ENCODE data around the gene FAM168A. TPM values are rescaled to one million over a fixed set of nuclear protein-coding genes. Genes with fewer than 3 reads are reported as not detected.

The FAM168A gene
- total and polyA plus RNA-seq, 2 donors (not counting 1 experiment from before 2014, with no cell fraction given), result 16.3 to 23.8 TPM

GRCh38 chr11:73414977-73415651 lies 182.8 kb downstream of the FAM168A start:
- Histone ChIP-seq H3K9me3 (ENCODE audit: control insufficient read depth, insufficient read depth, low read depth, low read length) (no peaks in the 10 kb centered on the region), H3K27me3 (ENCODE audit: control insufficient read depth, insufficient read depth, low read length) (no peaks in the 10 kb centered on the region), H3K4me2 (ENCODE audit: extremely low read depth, insufficient read depth, low read length) (no peak overlapping the region), H3K4me3 (replicated peaks in 1 of 4; ENCODE audit: control extremely low read depth in 1 of 4, insufficient read depth in 1 of 4, low read depth in 3 of 4, low read length in 4 of 4) (no peak overlapping the region), H4K20me1 (ENCODE audit: control insufficient read depth, extremely low read depth, insufficient read depth, low read length) (no peaks in the 10 kb centered on the region), H2AFZ (ENCODE audit: low read length) (no peak overlapping the region), H3K9ac (ENCODE audit: insufficient read depth, low read length) (no peak overlapping the region), H3K36me3 (ENCODE audit: control insufficient read depth, insufficient read depth, low read length) (no peaks in the 10 kb centered on the region), H3K4me1 (ENCODE audit: control insufficient read depth, extremely low read depth, insufficient read depth, low read length) (peaks cover 18% of the 10 kb centered on the region), H3K79me2 (ENCODE audit: control insufficient read depth, insufficient read depth, low read length) (no peaks in the 10 kb centered on the region), H3K27ac (ENCODE audit: insufficient read depth, low read length) (no peak overlapping the region)
- peak in 1 of 2 donors; percentile 77 for DNase-seq (ENCODE audit: low read depth in 2 of 2)
- no peak for TF ChIP-seq EZH2 (IDR thresholded peaks at IDR 0.05; ENCODE audit: low read length, missing control alignments)
- TF ChIP-seq CTCF (conservative IDR thresholded peaks at IDR 0.05 in 1 of 2, IDR thresholded peaks at IDR 0.05 in 1 of 2; ENCODE audit: low read depth in 1 of 2, low read length in 2 of 2), result no peak

- TF ChIP-seq CTCF (conservative IDR thresholded peaks at IDR 0.05 in 1 of 2, IDR thresholded peaks at IDR 0.05 in 1 of 2; ENCODE audit: low read depth in 1 of 2, low read length in 2 of 2) (no peak), EZH2 (IDR thresholded peaks at IDR 0.05; ENCODE audit: low read length, missing control alignments) (no peak)
- Histone ChIP-seq H2AFZ (ENCODE audit: low read length) (no peak overlapping the region), H3K4me3 (replicated peaks in 1 of 4; ENCODE audit: control extremely low read depth in 1 of 4, insufficient read depth in 1 of 4, low read depth in 3 of 4, low read length in 4 of 4) (no peak overlapping the region), H3K79me2 (ENCODE audit: control insufficient read depth, insufficient read depth, low read length) (no peaks in the 10 kb centered on the region), H3K9me3 (ENCODE audit: control insufficient read depth, insufficient read depth, low read depth, low read length) (no peaks in the 10 kb centered on the region), H3K36me3 (ENCODE audit: control insufficient read depth, insufficient read depth, low read length) (peaks cover 4% of the 10 kb centered on the region), H4K20me1 (ENCODE audit: control insufficient read depth, extremely low read depth, insufficient read depth, low read length) (no peaks in the 10 kb centered on the region), H3K27me3 (ENCODE audit: control insufficient read depth, insufficient read depth, low read length) (no peaks in the 10 kb centered on the region), H3K27ac (ENCODE audit: insufficient read depth, low read length) (no peak overlapping the region), H3K4me1 (ENCODE audit: control insufficient read depth, extremely low read depth, insufficient read depth, low read length) (peaks cover 18% of the 10 kb centered on the region), H3K4me2 (ENCODE audit: extremely low read depth, insufficient read depth, low read length) (no peak overlapping the region), H3K9ac (ENCODE audit: insufficient read depth, low read length) (no peak overlapping the region)
- no peak for DNase-seq (ENCODE audit: low read depth in 2 of 2)
Observed at GRCh38 chr11:73413256-73413655, 184.7 kb downstream of the FAM168A start.

GRCh38 chr11:73412308-73412707 lies 185.6 kb downstream of the FAM168A start:
- peak in 1 of 2 donors; percentile 45 for DNase-seq (ENCODE audit: low read depth in 2 of 2)
- Histone ChIP-seq H3K9ac (ENCODE audit: insufficient read depth, low read length) (no peak overlapping the region), H3K27ac (ENCODE audit: insufficient read depth, low read length) (no peak overlapping the region), H3K27me3 (ENCODE audit: control insufficient read depth, insufficient read depth, low read length) (no peaks in the 10 kb centered on the region), H3K4me1 (ENCODE audit: control insufficient read depth, extremely low read depth, insufficient read depth, low read length) (peaks cover 18% of the 10 kb centered on the region), H3K4me3 (replicated peaks in 1 of 4; ENCODE audit: control extremely low read depth in 1 of 4, insufficient read depth in 1 of 4, low read depth in 3 of 4, low read length in 4 of 4) (no peak overlapping the region), H3K79me2 (ENCODE audit: control insufficient read depth, insufficient read depth, low read length) (no peaks in the 10 kb centered on the region), H3K36me3 (ENCODE audit: control insufficient read depth, insufficient read depth, low read length) (peaks cover 4% of the 10 kb centered on the region), H3K4me2 (ENCODE audit: extremely low read depth, insufficient read depth, low read length) (no peak overlapping the region), H4K20me1 (ENCODE audit: control insufficient read depth, extremely low read depth, insufficient read depth, low read length) (no peaks in the 10 kb centered on the region), H3K9me3 (ENCODE audit: control insufficient read depth, insufficient read depth, low read depth, low read length) (no peaks in the 10 kb centered on the region), H2AFZ (ENCODE audit: low read length) (no peak overlapping the region)
- TF ChIP-seq CTCF (conservative IDR thresholded peaks at IDR 0.05 in 1 of 2, IDR thresholded peaks at IDR 0.05 in 1 of 2; ENCODE audit: low read depth in 1 of 2, low read length in 2 of 2) (no peak), EZH2 (IDR thresholded peaks at IDR 0.05; ENCODE audit: low read length, missing control alignments) (no peak)
